ENCODE measurements around the gene PTCRA. TPM values are rescaled to one million over a fixed set of nuclear protein-coding genes. Genes with fewer than 3 reads are reported as not detected.
"Not testable (repeated sequence)": the region's sequence is repeated elsewhere in the genome, so short reads cannot be mapped to it uniquely, and the experiment has no call there.

PTCRA gene
- total and polyA plus RNA-seq, 2 donors from 2014 or later, result not detected

DNA sequence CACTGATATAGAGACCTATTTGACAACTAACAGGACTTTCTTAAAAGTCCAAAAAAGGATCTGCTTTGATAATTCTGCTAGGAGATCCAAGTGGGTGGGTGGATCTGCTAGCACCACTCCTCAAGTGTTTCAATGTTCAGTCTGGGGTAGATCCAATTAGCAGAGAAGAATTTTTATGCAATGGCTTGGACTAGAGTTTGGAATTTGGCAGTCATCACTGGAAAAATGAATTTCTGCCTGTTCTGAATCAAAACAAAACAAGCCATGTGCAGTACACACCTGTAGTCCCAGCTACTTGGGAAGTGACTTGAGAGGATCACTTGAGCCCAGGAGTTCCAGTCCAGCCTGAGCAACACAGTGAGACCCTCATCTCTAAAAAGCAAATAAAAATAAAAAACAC, 32.1 kb downstream of the PTCRA start:
- no peak overlapping the region for H3K4me3 ChIP-seq (ENCODE audit: low read length in 3 of 3)
- no peaks in the 10 kb centered on the region for H3K36me3 ChIP-seq (ENCODE audit: control insufficient read depth in 2 of 3, insufficient read depth in 3 of 3, low read length in 3 of 3)
- TF ChIP-seq, protein P1, sequence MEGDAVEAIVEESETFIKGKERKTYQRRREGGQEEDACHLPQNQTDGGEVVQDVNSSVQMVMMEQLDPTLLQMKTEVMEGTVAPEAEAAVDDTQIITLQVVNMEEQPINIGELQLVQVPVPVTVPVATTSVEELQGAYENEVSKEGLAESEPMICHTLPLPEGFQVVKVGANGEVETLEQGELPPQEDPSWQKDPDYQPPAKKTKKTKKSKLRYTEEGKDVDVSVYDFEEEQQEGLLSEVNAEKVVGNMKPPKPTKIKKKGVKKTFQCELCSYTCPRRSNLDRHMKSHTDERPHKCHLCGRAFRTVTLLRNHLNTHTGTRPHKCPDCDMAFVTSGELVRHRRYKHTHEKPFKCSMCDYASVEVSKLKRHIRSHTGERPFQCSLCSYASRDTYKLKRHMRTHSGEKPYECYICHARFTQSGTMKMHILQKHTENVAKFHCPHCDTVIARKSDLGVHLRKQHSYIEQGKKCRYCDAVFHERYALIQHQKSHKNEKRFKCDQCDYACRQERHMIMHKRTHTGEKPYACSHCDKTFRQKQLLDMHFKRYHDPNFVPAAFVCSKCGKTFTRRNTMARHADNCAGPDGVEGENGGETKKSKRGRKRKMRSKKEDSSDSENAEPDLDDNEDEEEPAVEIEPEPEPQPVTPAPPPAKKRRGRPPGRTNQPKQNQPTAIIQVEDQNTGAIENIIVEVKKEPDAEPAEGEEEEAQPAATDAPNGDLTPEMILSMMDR (IDR thresholded peaks at IDR 0.05; ENCODE audit: borderline replicate concordance, extremely low read depth, insufficient read depth), result no peak
- no peaks in the 10 kb centered on the region for H3K9me3 ChIP-seq (ENCODE audit: control insufficient read depth in 2 of 3, insufficient read depth in 1 of 3, low read length in 3 of 3)
- H3K27me3 ChIP-seq (ENCODE audit: control insufficient read depth, insufficient read depth, low read length), result no peaks in the 10 kb centered on the region
- FAIRE-seq, result no peak
- no peak overlapping the region for H3K9ac ChIP-seq (ENCODE audit: low read length in 3 of 3)
- no peak overlapping the region for H3K27ac ChIP-seq (ENCODE audit: low read depth in 2 of 2, low read length in 2 of 2)
- DNase-seq, result no peak
- intact Hi-C loops (cut with DNase I), result no loop called here
- H3K4me1 ChIP-seq (ENCODE audit: control insufficient read depth in 2 of 3, insufficient read depth in 2 of 3, low read depth in 1 of 3, low read length in 3 of 3), result no peaks in the 10 kb centered on the region

DNA sequence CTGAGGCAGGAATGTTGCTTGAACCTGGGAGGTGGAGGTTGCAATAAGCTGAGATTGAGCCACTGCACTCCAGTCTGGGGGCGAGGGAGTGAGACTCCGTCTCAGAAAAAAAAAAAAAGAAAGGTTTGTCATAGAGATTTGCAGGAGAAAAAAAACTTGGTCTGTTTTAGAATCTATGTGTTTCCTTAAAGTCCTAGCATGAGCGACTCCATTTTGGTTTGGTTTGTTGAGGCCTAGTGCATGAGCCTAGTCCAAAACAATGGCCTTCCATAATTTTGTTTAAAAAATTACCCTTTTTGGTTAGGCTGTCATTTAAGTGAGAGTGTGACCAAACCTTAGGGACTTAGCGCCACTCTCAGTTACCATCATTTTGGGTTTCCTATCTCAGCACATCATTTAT, 36.5 kb downstream of the PTCRA start:
- no peak overlapping the region for H3K27ac ChIP-seq (ENCODE audit: low read depth in 2 of 2, low read length in 2 of 2)
- TF ChIP-seq, protein P1 (IDR thresholded peaks at IDR 0.05; ENCODE audit: borderline replicate concordance, extremely low read depth, insufficient read depth), result no peak
- intact Hi-C loops (cut with DNase I), result no loop called here
- H3K4me1 ChIP-seq (ENCODE audit: control insufficient read depth in 2 of 3, insufficient read depth in 2 of 3, low read depth in 1 of 3, low read length in 3 of 3), result no peaks in the 10 kb centered on the region
- no peaks in the 10 kb centered on the region for H3K36me3 ChIP-seq (ENCODE audit: control insufficient read depth in 2 of 3, insufficient read depth in 3 of 3, low read length in 3 of 3)
- no peak overlapping the region for H3K4me3 ChIP-seq (ENCODE audit: low read length in 3 of 3)
- FAIRE-seq (no peak), DNase-seq (no peak)
- no peaks in the 10 kb centered on the region for H3K9me3 ChIP-seq (ENCODE audit: control insufficient read depth in 2 of 3, insufficient read depth in 1 of 3, low read length in 3 of 3)
- H3K9ac ChIP-seq (ENCODE audit: low read length in 3 of 3), result no peak overlapping the region
- no peaks in the 10 kb centered on the region for H3K27me3 ChIP-seq (ENCODE audit: control insufficient read depth, insufficient read depth, low read length)

DNA sequence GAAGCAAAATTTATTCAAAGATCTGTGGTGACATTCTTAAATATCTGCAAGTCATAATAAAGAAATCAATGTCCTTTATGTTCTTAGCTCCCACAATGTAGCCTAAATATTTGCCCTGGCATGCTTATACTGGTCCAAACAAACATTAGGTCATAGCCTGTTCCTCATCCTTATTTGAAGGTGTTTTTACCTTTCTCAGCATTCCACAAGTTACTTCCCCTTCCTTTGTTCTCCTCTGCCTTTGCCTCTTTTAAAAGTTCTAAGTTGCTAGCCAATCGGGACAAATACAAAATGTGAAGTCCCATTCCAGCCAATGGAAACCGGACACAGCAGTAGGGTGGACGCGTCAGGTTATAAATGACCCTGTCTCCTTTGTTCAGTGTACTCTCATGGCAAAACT, 38.6 kb downstream of the PTCRA start:
- FAIRE-seq; H3K9ac ChIP-seq (ENCODE audit: low read length in 3 of 3); H3K27me3 ChIP-seq (ENCODE audit: control insufficient read depth, insufficient read depth, low read length); intact Hi-C loops (cut with DNase I); H3K36me3 ChIP-seq (ENCODE audit: control insufficient read depth in 2 of 3, insufficient read depth in 3 of 3, low read length in 3 of 3); H3K9me3 ChIP-seq (ENCODE audit: control insufficient read depth in 2 of 3, insufficient read depth in 1 of 3, low read length in 3 of 3); H3K4me1 ChIP-seq (ENCODE audit: control insufficient read depth in 2 of 3, insufficient read depth in 2 of 3, low read depth in 1 of 3, low read length in 3 of 3); H3K4me3 ChIP-seq (ENCODE audit: low read length in 3 of 3); H3K27ac ChIP-seq (ENCODE audit: low read depth in 2 of 2, low read length in 2 of 2); DNase-seq: not testable (repeated sequence)

DNA sequence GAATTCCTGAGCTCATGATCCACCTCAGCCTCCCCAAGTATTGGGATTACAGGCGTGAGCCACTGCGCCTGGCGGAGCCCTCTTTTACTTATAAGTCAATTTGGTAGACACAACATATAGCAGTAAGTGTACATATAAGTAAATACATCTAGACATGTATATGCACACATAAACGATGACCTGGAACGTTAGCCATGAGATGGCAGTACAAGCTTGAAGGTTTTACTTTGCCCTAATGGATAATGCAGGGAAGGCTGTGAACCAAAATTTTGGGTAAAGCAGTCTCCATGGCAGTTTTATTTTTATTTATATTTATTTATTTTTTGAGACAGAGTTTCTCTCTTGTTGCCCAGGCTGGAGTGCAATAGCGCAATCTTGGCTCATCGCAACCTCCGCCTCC, 42.3 kb downstream of the PTCRA start:
- H3K4me3 ChIP-seq (ENCODE audit: low read length in 3 of 3), result no peak overlapping the region
- no peak overlapping the region for H3K9ac ChIP-seq (ENCODE audit: low read length in 3 of 3)
- no peak overlapping the region for H3K27ac ChIP-seq (ENCODE audit: low read depth in 2 of 2, low read length in 2 of 2)
- FAIRE-seq (no peak), DNase-seq (no peak)
- peaks cover 0 to 8% (median 0%) of the 10 kb centered on the region in 3 donors for H3K4me1 ChIP-seq (ENCODE audit: control insufficient read depth in 2 of 3, insufficient read depth in 2 of 3, low read depth in 1 of 3, low read length in 3 of 3)
- TF ChIP-seq, protein P1 (IDR thresholded peaks at IDR 0.05; ENCODE audit: borderline replicate concordance, extremely low read depth, insufficient read depth), result no peak
- H3K27me3 ChIP-seq (ENCODE audit: control insufficient read depth, insufficient read depth, low read length), result no peaks in the 10 kb centered on the region
- no peaks in the 10 kb centered on the region for H3K9me3 ChIP-seq (ENCODE audit: control insufficient read depth in 2 of 3, insufficient read depth in 1 of 3, low read length in 3 of 3)
- intact Hi-C loops (cut with DNase I), result no loop called here
- no peaks in the 10 kb centered on the region for H3K36me3 ChIP-seq (ENCODE audit: control insufficient read depth in 2 of 3, insufficient read depth in 3 of 3, low read length in 3 of 3)
